GM04503 (cell line): ENCODE data around the gene CAMTA1.
"Not testable (repeated sequence)": the region's sequence is repeated elsewhere in the genome, so short reads cannot be mapped to it uniquely, and the experiment has no call there.

Experiments
- DNase-seq: peaks from one replicate; pipeline ENCODE4 v3.0.0-alpha.2; 2012; ENCODE audit warnings: low read depth

CAMTA1 gene

DNA sequence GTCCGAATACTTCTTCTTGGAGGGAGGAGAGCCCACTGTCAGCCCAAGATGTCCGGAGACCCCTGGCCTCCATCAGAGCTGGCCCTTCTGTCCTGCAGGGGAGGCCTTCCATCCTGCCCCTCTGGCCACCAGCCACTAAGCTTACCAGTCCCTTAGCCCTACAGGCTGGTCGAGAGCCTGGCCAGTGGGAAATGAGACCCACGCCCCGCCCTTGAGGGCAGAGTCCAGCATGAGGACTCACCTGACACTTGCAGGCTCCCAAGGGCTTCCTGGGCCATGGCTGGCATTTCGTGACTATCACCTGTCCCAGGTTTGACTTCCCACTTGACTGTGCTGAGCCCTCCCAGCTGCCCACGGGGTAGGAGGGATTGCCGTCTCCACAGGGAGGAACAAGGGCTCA lies 624.0 kb downstream of the CAMTA1 start:
- DNase-seq, result no peak

DNA sequence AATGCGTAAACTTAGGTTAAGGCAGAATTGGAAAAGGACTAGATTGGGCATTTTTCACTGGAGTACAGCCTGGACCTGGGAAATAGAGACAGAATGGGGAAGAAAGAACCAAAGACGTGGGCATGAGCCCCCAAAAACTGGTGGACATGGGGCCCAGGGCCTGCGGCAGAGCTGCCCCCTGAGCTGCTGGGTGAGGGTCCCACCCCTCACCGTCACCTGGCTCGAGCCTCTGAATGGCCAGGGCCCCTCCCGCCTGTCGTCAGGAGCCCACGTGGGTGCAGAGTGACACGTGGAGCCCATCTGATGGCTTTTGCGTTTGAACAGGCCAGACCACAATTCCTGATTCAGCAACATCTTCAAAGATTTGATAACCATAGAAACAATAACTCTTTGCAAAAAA lies 624.9 kb downstream of the CAMTA1 start:
- no peak for DNase-seq

DNA sequence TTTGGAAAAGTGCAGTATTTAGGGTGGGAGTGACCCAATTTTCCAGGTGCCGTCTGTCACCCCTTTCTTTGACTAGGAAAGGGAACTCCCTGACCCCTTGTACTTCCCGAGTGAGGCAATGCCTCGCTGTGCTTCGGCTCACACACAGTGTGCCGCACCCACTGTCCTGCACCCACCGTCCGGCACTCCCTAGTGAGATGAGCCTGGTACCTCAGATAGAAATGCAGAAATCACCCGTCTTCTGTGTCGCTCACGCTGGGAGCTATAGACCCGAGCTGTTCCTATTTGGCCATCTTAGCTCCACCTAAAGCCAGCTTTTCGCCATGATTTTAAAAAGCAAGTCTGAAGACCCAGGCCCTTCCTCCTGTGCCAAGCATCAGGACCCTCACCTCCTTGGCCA lies 632.4 kb downstream of the CAMTA1 start:
- not testable (repeated sequence) for DNase-seq

DNA sequence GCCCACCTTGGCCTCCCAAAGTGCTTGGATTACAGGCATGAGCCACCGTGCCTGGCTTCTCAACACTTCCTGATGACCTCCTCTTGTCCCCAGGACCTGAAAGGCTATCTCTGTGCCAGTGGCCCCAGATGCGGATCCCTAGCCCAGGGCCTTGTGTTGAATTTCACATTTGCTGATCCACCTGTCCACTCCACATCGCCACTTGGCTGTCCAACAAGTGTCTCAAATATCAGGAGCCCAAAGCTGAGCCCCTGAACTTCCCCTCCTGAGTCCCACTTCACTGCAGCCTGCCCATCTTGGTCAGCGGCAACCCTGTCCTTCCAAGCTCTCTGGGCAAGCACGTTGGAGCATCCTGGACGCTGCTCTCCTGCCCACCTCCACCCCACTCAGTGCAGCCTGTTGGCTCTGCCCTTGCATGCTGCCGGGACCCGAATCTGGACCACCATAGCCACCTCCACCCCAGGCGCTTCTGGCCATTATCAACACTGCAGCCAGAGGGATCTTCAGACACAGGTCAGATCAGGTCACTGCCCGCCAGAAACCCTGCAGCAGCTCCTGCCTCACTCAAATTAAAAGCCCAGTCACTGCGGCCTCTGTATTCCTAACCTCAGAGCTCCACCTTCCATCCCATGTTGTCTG lies 633.3 kb downstream of the CAMTA1 start:
- DNase-seq, result no peak

DNA sequence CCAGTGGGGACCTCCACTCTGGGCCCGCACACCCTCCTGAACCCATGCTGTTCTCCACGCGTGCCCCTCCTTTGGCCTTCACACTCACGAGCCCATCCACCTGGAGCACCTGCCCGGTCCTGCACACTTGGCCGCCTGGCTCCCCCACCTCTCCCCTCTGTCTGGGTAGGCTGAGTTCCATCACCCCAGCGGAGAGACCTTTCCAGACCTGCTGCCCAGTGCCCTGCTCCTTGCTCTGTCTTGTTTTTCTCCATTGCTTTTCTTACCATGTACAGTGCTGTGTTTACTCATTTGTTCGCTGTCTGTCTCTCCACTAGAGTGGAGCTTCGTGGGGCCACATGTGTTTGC lies 634.8 kb downstream of the CAMTA1 start:
- DNase-seq, result no peak

DNA sequence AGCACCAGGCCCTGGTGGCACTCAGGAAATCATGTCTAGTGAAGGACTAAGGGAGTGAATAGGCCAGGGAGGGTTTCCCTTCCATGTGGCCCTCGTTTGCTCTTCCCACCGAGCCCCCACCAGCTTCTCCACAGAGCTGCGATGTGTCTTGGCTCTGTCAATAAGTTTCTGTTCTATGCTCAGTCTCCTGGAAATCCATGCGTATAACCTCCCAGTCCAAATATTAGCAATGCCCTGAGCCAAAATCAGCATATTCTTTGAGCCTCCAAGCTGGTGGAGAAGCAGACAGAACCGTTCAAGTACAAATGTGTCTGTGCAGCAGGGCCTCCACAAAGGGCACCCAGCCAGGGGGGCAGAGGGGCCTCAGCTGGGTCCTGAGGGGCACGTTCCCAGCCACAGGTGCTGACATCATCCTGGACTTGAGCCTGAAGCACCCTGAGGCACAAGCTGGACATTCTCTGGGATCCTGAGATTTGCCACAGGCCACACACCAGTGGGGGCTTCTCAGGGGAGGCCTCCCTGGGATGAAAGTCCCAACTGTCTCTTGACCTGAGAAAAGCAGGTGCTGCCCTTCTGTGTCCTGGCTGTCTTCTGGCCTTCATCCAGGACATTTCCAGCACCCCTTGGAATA lies 635.3 kb downstream of the CAMTA1 start:
- DNase-seq, result no peak

DNA sequence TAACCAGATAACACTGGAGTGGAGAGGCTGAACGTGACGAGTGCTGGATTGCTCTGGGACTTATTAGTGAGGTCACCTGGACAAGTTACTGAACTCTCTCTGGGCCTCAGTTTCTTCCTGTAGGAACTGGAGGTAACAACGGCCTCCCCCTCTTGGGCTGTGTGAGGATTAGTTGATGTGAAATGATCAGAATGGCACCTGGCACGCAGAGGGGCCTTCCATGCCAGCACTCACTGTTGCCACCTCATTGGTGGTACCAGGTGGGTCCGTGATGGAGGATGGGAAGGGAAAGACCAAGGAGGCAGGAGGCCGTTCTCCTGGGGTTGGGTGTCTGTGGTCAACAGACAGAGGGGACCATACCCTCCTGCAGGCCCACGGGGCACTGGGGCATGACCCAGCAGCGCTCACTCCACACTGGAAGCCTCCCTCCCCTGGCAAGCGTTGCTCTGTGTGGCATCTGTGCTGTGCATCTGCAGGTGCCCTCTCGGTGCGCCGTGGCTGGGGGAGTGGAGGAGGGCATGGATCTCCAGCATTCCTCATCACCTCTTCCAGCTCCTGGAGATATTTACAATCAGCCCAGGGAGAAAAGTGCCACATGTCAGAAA lies 636.3 kb downstream of the CAMTA1 start:
- DNase-seq, result no peak

DNA sequence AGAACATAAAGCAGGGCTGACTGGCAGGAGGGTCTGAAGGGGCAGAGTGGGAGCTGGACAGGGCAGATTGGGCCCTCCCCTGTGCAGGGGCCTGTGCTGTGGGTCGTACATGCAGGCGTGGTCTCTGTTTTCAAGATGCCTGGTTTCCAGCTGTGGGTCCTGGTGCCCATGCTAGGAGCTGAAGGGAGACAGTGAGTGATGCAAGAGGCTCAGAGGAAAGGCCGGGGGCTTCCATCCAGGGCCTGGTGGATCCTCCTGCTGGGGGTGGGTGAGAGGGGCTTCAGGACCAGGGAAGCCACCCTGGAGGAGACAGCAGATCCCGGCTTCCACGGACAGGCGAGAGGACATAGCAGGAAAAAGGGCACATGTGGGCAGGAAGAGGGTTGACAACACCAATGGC lies 636.8 kb downstream of the CAMTA1 start:
- DNase-seq, result no peak

DNA sequence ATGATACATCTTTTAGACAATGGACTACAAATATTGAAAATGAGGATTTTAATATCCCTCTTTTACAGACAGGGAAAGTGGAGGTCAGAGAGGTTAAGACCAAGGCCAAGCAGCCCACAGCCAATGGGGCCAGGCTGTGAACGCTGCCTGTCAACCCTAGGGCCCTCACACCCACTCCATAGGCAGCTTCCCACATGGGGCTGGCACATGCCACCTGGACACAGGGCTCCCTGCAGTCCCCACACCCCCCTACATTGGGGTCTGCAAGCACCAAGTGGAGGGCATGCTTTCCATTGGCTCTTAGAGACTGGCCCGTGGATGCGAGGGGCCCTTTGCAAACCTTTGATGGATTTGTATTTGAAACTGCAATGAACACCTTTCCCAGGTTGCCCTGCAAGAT lies 637.3 kb downstream of the CAMTA1 start:
- DNase-seq, result no peak

DNA sequence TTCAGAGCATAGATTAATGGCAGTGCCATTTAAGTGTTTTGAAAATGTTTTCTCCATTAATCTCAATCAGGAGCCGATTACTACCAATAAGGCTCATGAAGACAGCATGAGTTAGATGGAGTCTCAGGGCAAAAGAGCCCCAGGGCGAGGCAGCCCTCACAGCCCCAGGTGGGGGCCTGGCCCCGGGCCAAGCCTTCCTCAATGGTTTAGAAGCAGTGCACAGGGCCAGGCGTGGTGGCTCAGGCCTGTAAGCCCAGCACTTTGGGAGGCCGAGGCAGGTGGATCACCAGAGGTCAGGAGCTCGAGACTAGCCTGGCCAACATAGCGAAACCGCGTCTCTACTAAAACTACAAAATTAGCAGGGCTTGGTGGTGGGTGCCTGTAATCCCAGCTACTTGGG lies 637.7 kb downstream of the CAMTA1 start:
- no peak for DNase-seq

DNA sequence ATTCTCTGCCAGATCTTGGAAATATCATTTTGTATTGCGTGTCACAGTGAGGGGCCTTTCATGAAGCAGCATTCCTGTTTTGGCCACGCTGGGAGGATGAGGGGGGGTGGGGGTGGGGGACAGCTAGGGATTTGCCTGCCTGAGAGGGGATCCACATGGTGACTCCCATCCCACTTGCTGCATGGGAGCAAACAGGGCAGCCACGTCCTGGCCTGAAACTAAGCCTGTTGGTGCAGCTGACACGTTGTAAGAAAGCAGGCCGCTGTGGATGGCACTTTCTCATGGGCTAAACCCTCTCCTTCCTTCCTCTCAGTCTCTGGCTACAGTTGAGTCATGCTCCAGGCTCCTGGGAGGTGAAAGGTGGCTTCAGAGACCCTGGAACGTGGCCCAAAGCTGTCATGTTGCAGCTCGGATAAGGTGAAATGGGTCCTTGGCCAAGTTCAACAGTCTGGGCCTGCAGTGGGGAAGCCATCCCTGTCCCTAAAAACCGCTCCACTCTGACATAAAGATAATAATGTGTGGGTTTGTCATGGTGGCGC lies 639.2 kb downstream of the CAMTA1 start:
- no peak for DNase-seq

DNA sequence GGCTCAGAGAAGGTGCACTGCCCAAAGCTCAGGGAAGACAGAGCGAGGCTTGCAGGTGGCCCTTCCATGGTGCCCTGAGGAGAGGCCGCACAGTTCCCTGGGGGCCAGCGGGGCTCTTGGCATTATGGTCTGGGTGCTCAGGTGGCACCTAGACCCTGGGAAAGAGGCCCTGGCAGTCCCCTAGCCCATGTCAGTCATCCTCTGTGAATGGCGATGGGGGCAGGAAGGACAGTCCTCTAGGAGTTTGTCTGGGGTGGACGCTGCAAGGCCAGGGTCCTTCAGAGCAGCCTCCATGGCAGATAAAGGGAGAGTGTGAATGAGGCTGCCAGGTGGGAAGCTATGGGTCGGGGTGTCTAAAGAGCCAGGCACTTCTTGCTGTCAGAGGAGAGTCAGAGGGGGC lies 640.0 kb downstream of the CAMTA1 start:
- DNase-seq, result no peak

DNA sequence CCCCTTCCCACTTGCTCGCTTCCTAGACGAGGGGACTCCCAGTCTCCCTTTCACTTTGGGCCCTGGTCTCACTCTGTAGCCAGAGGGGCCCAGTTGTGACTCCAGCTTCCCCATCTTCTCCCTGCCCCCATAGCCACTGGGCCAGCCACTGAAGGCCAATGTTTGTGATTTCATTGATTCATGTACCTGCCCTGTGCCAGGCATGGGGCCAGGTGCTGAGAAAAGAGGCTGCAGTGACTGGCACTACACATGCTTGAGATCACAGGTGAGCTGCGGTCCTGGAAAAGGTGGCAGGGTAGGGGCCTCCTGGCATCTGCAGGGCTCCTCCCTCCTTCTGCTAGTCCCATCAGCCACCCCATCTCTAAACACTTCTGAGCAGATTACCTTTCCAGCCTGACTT lies 640.5 kb downstream of the CAMTA1 start:
- DNase-seq, result no peak

DNA sequence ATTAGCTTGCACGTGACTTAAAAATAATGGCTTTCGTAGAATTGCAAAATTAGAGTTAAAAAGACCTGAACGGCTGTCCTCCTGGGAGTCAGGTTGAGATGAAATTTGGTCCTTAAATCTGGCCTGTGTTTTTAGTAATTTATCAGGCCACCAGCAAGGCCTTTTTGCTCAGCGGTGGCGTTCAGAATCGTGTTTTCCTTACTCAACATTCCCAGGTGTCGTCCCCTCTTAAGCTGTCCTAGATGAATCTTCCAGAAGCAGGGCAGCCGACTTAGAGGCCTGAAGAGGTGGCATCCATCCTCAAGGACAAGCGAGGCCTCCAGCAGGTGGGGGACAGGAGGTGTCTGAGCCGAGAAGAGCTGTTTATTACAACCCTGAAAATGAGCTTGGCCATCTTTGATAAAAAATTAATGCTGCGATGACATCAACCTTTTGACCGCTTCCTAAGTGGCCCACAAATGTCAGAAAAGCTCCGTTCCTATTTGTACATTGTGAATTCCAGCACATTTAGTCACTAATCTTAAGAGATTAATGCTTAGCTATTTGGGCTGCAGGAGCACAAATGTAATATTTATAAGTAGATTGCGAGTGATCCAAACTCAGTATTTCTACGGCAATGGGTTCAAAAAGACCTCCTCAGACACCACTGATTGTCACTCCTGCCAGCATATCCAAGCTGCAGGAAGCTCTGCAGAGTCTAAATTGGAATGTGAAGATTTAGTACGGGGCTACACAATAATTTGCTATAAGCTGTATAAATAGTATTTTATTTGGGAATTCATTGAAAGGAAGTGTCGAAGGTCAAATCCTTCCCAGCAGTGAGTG lies 641.7 kb downstream of the CAMTA1 start:
- DNase-seq, result no peak

DNA sequence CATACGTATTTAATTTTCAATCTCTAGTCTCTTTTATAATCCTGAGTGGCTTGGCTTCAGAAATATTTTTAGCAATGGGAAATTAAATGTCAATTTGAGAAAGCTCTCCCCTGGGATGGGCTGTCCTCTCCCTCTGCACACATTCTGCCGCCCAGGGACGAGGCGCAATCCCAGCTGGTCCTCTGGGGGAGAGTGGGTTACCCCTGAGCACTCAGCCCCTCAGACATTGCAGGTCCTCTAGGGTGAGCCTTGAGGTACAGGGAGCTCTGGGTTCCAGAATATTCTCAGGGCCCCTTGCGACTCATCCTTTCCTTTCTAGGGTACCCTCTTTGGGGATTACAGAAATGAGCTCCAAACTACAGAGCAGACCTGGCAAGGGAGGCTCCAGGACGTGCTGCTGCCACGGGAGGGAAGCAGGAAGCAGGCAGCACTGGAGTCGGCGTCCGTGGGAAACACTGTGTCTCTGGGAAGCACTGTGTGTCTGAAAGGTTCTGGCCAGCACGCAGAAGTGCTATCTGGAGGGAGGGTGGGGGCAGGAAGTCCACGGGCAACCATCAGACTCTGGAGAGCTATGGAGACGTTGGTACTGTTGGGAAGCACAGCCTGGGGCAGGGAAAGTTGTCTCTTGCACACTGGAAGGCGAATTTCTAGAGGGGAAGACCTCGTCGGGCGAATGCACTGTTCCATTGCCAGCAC lies 642.5 kb downstream of the CAMTA1 start:
- no peak for DNase-seq

DNA sequence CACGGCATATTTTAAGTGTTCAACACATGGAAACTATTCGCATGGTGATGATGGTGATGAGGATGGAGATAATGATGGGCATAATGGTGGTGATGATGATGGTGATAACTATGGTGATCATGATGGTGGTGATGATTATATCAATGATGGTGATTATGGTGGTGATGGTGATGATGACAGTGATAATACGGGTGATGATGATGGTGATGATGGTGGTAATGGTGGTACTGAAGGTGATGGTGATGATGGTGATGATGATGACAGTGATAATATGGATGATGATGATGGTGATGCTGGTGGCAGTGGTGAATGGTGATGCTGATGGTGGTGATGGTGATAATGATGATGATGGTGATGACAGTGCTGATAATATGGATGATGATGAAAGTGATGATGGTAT lies 644.0 kb downstream of the CAMTA1 start:
- no peak for DNase-seq

DNA sequence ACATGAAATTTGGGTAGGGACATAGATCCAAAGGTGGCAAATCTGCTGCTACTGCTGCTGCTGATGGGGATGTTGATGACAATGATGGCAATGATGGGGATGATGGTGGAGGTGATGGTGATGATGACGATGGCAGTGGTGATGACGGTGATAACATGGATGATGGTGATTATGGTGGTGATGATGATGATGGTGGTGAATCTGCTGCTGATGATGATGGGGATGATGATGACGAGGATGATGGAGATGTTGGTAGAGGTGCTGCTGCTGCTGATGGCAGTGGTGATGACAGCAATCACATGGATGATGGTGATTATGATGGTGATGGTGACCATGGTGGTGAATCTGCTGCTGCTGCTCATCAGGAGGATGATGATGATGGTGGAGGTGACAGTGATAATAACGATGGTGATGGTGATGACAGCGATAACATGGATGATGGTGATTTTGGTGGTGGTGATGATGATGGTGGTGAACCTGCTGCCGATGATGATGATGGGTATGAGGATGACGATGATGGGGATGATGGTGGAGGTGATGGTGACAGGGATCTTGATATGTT lies 644.9 kb downstream of the CAMTA1 start:
- no peak for DNase-seq

DNA sequence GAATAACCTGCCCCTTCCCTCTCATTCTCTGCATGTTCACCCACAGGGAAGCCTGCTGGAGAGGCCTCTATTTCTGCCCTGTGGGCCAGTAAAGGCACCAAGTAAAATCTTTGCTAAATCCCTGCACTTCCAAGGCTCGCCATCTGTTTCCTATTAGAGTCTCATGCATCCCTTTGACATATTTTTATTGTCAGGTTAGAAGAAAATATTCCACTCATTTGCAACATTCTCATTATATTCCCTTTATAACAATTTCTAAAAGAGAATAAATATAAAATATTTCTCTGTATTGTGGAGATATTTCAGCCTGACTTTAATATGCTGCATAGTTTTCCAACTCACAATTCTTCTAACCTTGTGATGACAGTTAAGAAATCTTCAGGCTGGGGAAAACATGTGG lies 645.4 kb downstream of the CAMTA1 start:
- DNase-seq, result peak; percentile 49

DNA sequence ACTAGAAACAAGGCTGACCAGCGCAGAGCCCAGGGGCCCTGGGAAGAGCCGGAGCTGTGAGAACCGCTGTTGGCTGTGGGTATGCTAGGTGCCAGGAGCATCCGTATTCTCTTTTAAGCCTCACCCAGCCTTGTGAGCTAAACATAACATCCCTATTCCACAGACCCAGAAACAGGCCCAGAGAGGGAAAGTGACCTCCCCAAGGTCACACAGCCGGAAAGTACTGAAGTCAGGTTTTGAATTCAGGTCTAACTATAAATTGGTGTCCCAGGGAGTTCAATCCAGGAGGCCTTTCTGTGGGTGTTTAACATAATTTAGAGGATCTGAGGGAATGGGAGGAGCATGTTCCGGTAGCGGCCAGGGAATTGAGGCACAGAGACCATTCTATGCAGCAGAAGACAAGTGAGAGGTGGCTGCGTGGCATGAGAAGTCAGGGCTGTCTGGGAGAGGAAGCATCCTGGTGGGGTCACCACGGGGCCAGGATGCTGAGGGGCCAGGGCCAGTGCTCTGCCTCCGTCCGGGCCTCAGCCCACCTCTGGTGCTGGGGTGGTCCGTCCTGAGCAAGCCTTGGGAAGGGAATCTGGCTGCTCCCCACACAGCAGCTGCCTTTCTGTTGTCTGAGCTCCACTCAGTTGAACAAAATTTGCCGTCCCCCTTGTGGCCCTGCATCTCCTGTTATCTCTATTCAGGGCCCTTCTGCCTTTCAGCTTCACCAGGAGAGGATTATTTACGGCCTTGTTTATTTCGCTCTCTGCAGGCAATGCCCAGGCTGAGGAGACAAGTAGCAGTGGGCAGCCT lies 647.0 kb downstream of the CAMTA1 start:
- no peak for DNase-seq

DNA sequence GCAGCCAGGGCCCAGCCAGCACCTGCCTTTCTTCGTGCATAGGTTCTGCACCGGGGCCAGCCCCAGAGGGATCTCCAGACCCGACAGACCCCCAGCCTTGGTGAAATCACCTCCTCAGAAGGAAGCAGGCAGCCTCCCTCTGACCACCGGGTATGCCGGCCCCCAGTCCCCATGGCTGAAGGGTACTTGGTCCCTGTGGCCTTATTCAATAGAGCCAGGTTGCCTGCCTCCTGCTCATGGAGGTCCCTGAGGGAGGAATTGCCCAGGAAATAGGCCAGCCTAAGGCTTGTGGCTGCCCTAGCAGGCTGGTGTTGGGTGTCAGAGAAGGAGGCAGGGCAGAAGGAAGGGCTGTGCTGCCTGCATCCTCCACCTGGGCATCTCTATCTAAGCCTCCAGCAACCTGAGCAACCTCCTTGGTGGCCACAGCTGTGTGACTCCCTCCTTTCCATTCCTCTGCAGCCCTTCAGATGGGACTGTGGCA lies 647.7 kb downstream of the CAMTA1 start:
- no peak for DNase-seq

DNA sequence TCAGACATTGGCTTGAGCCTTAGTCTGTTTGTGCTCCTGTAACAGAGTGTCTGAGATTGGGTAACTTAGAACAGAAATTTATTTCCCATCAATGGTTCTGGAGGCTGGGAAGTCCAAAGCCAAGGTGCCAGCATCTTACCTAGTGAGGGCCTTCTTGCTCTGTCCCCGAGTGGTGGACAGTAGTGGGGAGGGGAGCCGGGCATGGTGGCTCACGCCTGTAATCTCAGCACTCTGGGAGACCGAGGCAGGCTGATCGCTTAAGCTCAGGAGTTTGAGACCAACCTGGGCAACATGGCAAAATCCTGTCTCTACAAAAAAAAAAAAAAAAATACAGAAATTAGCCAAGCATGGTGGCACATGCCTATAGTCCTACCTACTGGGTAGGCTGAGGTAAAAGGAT lies 649.3 kb downstream of the CAMTA1 start:
- no peak for DNase-seq
